ENCODE data around the gene OSBP. TPM values are rescaled to one million over a fixed set of nuclear protein-coding genes. Genes with fewer than 3 reads are reported as not detected.

The OSBP gene
- total and polyA plus RNA-seq, 2 donors (not counting 3 experiments of a cell fraction or from before 2014, with no cell fraction given): 14.2 to 37.5 TPM

DNA sequence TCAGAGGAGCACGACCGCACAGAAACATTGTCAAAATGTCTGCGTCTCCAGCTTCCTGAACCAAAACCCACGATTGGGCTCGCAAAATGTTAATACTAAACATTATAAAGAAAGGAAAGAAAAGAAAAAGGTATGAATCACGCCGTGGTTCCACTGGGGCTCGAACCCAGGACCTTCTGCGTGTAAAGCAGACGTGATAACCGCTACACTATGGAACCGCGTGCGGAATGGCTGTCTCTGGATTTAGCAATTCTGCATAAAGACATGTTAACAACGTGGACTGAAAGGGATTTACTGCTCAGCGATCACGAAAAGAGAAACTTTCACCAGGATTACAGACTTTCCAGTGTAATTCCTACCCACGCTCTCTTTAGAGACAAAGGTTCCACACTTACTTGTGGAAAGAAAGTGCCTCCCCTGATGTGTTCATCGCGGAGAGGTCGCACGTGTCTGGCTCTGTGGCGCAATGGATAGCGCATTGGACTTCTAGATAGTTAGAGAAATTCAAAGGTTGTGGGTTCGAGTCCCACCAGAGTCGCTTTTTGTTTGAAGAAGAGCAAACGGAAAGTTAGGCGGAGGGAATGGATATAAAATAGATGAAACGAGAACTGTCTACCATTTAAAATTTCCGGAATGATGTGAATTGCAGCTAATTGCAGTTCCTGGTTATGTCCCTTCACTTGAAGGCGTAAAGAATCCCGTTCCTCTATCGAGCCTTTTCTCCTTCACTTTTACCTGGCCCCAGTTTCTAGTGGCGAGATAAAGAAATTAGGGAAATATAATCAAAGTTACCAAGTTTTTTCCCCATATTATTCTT is 64.5 kb downstream of the OSBP start:
- H3K9me1 ChIP-seq (replicated peaks; ENCODE audit: control insufficient read depth, extremely low read depth, insufficient read depth, low read length): no peaks in the 10 kb centered on the region
- dilution Hi-C loops (cut with MboI; ENCODE audit: extremely low pct_ligation_motif_present, low sequenced_read_pairs): no loop called here
- peak; percentile 4 for TF ChIP-seq MYC (IDR thresholded peaks at IDR 0.05; ENCODE audit: low read depth, low read length)
- peak; percentile 21 for TF ChIP-seq JUN (IDR thresholded peaks at IDR 0.05; ENCODE audit: borderline replicate concordance, insufficient read depth, insufficient read length, low read depth)
- no peak for TF ChIP-seq FOS (IDR thresholded peaks at IDR 0.05; ENCODE audit: borderline replicate concordance, insufficient read depth, low read length)
- TF ChIP-seq GATA2 (IDR thresholded peaks at IDR 0.05; ENCODE audit: insufficient read depth, insufficient read length, low read depth, low read length): peak; percentile 8
- TF ChIP-seq, protein P1, sequence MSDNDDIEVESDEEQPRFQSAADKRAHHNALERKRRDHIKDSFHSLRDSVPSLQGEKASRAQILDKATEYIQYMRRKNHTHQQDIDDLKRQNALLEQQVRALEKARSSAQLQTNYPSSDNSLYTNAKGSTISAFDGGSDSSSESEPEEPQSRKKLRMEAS (IDR thresholded peaks at IDR 0.05; ENCODE audit: insufficient read depth, insufficient read length): peak; percentile 61
- no peak for TF ChIP-seq POLR2AphosphoS5 (IDR thresholded peaks at IDR 0.05; ENCODE audit: insufficient read depth, low read depth, low read length)
- BruUV-seq (replicated peaks): TSS peak; percentile 36
- peak overlapping the region; percentile 88 for H3K27ac ChIP-seq (ENCODE audit: insufficient read depth, low read depth, low read length)
- peak overlapping the region; percentile 34 for H2AFZ ChIP-seq (ENCODE audit: low read depth, low read length)
- ChIA-PET POLR2A (interaction anchor here (0.6 kb wide), 1 partner anchor 118 kb away, joined by 3 read pairs; the partner anchor contains the start of gene PATL1), CTCF (interaction anchor here (1.7 to 3.8 kb wide), 3 partner anchors 11 to 15 kb away, joined by 4 to 22 read pairs (median 6); no protein-coding TSS in a partner anchor)
- H3K9ac ChIP-seq (replicated peaks; ENCODE audit: extremely low read depth, insufficient read depth, low read length): peak overlapping the region; percentile 83
- H3K4me3 ChIP-seq (replicated peaks in 1 of 3; ENCODE audit: insufficient read depth in 1 of 3, low read depth in 1 of 3, low read length in 3 of 3): peak overlapping the region; percentile 50 to 88 (median 59)
- no peaks in the 10 kb centered on the region for H3K36me3 ChIP-seq (ENCODE audit: control insufficient read depth in 2 of 2, extremely low read depth in 1 of 2, insufficient read depth in 2 of 2, low read length in 2 of 2)
- no peaks in the 10 kb centered on the region for H4K20me1 ChIP-seq (replicated peaks; ENCODE audit: control insufficient read depth, extremely low read depth, insufficient read depth, low read length)
- intact Hi-C loops (cut with micrococcal nuclease): loop anchor here (1.0 to 10.0 kb wide), 10 partner anchors 9 to 972 kb away; partner anchors contain the start of genes OR4D9, OSBP, PATL1 and STX3
- no peaks in the 10 kb centered on the region for H3K27me3 ChIP-seq (ENCODE audit: control insufficient read depth in 2 of 2, insufficient read depth in 2 of 2, low read length in 2 of 2)
- no peaks in the 10 kb centered on the region for H3K79me2 ChIP-seq (ENCODE audit: control insufficient read depth, insufficient read depth, low read length)
- H3K4me1 ChIP-seq (ENCODE audit: control insufficient read depth, extremely low read depth, insufficient read depth, low read length): peaks cover 21% of the 10 kb centered on the region
- no peaks in the 10 kb centered on the region for H3K9me3 ChIP-seq (replicated peaks; ENCODE audit: control insufficient read depth, insufficient read depth, low read length)
- FAIRE-seq (peak; percentile 64), DNase-seq (ENCODE audit: low read depth, low spot score) (peak; percentile 93)
- H3K4me2 ChIP-seq (ENCODE audit: insufficient read depth, low read length): peak overlapping the region; percentile 76
